ENCODE measurements around the gene WWOX.

Gene WWOX

DNA sequence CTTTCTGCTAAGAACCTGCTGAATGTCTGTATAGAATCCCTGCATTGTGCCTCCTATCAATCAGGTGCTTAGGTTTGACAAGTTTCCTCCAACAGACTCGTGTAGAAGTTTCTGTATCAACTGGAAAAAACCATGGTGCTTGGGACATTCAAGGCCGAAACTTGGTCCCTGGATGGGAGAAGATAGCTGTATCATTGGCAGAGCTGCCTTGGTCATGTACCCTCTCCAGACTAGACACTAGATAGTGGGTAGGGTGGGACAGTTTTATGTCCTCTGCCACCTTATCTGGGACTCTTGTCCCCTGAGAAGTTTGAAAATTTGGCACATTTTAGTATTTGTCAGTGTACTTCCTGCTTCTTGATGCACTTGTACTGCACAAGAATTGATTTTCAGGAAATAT, 520.8 kb downstream of the WWOX start:
- DNase-seq (ENCODE audit: low spot score) = no peak

DNA sequence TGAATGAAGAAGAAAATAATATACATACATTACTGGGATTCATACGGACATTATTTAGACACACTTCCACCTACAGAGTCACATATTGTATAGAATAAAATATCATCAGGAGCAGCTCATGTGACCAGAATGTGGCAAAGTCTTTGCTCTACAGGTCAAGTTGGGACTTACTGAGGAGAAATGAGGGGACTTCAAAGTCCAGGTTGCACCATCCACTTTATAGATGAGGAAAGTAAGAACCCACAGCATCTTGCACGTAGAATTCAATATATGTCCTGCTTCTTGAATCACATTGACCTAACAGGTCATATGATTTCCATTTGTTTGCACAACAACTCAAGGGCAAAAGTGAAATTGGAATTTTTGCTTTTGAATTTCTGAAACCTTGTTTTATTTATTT, 524.3 kb downstream of the WWOX start:
- DNase-seq (ENCODE audit: low spot score) = no peak

DNA sequence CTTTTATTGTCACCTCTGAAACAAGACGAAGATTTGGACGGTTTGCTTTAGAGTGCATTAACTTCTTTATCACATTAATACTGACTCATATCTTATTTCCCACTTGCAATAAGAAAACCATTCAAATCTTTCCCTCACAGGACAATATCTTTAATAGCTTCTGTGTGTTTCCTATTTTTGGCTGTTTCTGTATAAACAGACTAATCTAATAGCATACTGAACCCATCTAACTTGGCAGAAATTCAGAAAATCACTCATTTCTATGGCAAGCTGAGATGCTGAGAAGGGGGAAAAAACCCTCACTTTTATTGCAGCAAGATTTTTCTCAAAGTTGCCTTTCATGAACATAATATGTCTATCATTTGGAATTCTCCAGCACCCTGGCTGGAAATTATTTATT, 524.9 kb downstream of the WWOX start:
- DNase-seq (ENCODE audit: low spot score) = no peak

DNA sequence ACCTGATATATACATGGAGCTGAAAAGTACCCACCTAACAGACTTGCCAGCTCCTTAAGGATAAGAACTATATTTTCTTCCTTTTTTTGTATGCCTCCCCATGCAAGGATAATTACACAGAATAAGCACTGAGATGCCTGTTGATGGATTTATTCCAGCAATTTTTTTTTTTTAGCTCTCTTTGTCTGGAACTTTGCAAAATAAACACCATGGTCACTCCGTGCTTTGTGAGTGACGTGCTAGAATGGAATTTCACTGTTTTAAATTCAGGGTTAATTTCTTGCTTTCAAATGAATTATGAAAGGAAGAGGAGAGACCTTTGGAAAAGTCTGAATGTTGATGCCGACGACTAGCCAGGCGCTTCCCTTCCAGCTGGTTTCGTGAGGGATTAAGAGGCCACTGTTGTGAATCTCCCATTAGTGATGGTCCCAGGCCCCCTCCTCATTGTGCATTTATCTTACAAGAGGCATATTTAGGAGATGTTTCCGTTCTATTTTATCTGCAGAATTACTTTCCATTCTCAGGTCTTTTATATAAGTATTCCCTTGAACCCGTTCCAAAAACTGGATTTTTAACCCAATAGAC, 529.1 kb downstream of the WWOX start:
- no peak for DNase-seq (ENCODE audit: low spot score)

GRCh38 chr16:78629173-78629572, 529.7 kb downstream of the WWOX start:
- no peak for DNase-seq (ENCODE audit: low spot score)

GRCh38 chr16:78630102-78630501, 530.6 kb downstream of the WWOX start:
- DNase-seq (ENCODE audit: low spot score) = no peak

GRCh38 chr16:78633551-78633950, 534.1 kb downstream of the WWOX start:
- DNase-seq (ENCODE audit: low spot score) = no peak

- no peak for DNase-seq (ENCODE audit: low spot score)
Measured at GRCh38 chr16:78635807-78636206, 536.4 kb downstream of the WWOX start.

DNA sequence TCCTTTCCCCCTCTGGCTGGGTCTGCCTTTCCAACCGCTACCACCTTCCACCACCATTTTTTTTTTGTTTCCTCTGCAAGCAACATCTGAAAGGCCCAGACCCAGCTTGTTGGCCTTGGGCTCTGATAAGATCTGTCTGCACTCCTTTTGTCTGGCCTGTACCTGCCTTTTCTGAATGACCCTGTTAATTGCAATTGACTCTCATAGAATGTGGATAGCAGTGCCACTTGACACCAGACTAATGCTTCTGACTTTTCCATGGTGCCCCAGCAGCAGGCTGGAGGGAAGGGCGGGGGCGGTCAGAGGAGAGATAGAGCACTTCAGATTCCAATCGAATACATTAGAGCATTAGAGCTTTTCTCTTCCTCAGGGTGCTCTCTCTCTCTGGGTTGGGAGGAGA, 538.9 kb downstream of the WWOX start:
- DNase-seq (ENCODE audit: low spot score) = no peak

DNA sequence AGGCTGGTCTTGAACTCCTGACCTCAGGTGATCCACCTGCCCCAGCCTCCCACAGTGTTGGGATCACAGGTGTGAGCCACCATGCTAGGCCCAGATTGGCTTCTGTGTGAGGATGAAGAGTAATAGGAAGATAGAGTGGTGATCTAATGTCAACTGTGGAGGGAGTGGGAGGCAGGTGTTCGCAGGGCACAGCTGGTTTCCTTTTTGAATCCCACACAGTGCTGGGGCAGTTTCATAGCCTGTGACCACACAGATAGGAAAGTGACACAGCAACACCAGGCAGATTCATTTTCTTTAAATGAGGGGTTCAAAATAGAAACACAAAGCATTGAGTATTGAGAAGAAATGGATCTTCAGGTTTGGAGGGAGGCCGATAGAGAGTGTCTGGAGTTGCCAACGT, 540.3 kb downstream of the WWOX start:
- no peak for DNase-seq (ENCODE audit: low spot score)

- no peak for DNase-seq (ENCODE audit: low spot score)
Measured at GRCh38 chr16:78640886-78641285, 541.4 kb downstream of the WWOX start.

DNA sequence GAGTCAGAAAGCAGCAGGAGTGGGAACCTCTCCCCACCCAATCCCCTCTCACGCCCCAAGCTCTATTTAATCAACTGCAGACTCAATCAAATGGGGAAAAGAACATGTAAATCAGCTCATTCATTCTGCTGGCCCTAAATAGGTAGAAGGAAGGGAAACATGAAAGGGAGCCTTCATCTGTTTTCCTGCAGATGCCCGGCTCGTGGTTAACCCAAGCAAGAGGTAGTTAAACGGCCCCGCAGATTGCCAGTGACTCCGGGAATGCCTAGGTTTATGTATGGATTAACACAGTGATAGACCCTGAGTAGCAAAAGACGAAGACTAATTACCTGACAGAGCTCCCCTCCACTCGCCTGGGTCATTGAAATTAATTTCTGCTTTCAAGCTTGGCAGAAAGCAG, 542.0 kb downstream of the WWOX start:
- DNase-seq (ENCODE audit: low spot score) = no peak

- no peak for DNase-seq (ENCODE audit: low spot score)
Measured at GRCh38 chr16:78642621-78643285, 543.3 kb downstream of the WWOX start.

GRCh38 chr16:78645657-78646056, 546.2 kb downstream of the WWOX start:
- no peak for DNase-seq (ENCODE audit: low spot score)

- DNase-seq (ENCODE audit: low spot score) = no peak
Measured at GRCh38 chr16:78647019-78647418, 547.6 kb downstream of the WWOX start.

- DNase-seq (ENCODE audit: low spot score) = no peak
Measured at GRCh38 chr16:78647491-78647890, 548.0 kb downstream of the WWOX start.

DNA sequence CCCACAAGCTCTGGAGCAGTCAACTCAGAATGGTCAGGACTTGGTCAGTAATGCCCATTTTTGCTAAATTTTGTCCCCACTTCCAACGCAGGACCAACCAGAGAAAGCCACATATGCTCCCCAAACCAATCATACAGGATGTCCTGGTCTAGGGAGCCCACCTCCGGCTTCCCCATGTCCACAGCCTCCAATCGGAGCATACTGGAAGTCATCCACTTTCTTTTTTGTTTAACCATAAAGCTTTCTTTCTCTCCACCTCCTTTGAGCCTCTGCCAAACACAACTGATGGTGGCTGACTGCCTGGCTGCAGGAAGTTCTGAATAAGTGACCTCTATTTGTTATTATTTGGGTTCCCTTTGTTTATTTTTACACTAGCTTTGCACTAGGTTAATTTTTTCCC, 549.1 kb downstream of the WWOX start:
- DNase-seq (ENCODE audit: low spot score) = no peak

- no peak for DNase-seq (ENCODE audit: low spot score)
Measured at GRCh38 chr16:78650339-78651074, 551.1 kb downstream of the WWOX start.

- no peak for DNase-seq (ENCODE audit: low spot score)
Measured at GRCh38 chr16:78654929-78655328, 555.5 kb downstream of the WWOX start.

DNA sequence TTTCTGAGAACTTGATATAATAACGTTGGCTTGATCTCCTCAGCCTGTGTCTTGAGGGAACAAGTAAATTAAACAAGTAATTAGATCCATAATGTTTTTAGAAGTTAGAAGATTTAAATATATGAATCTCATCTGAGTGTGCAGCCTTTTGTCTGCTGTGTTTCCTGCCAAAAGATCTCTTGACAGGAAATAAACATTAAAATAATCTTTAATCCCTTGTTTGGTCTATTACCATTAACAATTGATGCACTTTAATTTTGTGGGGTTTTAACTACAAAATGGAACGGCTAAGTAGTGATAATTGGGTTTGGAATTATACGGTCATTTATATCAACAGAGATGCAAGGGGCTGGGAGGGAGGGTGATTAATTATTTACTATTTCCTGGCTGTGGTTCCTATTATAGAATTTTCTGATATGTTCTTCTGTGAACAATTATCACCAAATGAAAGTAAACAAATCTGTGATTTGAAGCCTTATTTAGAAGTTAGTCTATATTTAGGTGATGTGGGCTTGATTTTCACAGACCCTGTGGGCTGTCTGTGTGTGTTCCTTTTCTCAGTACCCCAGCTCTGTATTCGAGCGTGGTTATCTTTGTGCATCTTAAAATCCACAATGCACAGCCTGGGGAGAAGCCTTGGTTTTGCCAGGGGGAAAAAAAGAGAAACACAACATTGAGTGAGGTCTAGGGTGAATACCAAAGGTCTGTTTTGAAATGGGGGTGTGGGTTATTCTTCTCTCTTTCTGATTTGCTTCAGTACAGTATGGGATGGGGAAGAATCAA, 556.1 kb downstream of the WWOX start:
- no peak for DNase-seq (ENCODE audit: low spot score)

- DNase-seq (ENCODE audit: low spot score) = no peak
Measured at GRCh38 chr16:78656887-78657286, 557.4 kb downstream of the WWOX start.

DNA sequence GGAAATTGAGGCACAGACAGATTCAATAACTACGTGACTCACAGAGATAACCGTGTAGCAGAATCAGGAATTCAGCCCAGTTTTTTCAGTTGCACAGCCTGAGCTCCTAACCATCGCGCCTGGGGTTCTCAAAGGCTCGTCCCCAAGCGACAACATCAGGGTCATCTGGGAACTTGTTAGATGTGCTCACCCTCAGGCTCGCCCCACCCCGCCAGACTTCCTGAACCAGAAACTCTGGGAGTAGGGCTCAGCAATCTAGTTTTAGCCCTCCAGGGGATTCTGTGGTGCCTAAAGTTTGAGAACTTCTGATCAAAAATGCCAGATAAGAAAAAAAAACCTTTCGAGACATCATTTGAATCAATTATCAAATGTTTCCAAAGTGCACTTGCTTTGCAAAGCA, 559.8 kb downstream of the WWOX start:
- no peak for DNase-seq (ENCODE audit: low spot score)
